ENCODE results near the gene MED8. TPM values are rescaled to one million over a fixed set of nuclear protein-coding genes. Genes with fewer than 3 reads are reported as not detected.

The MED8 gene
- total and polyA plus RNA-seq, 2 of the 13 experiments (the other 11 are each of a cell fraction or from before 2014, with no cell fraction given): 16.9 to 77.4 TPM

GRCh38 chr1:43348809-43349593, 40.6 kb downstream of the MED8 start (continued):
- no peak; the same call in 1 of the 2 replicates for TF ChIP-seq ZNF788 (CRISPR knock-in tag; IDR thresholded peaks at IDR 0.05; ENCODE audit: borderline replicate concordance)
- no peak for TF ChIP-seq NFE2L2 (IDR thresholded peaks at IDR 0.05; ENCODE audit: low read length)
- TF ChIP-seq DDIT3 (CRISPR knock-in tag; IDR thresholded peaks at IDR 0.05): no peak
- no peak for TF ChIP-seq IKZF1 (IDR thresholded peaks at IDR 0.05)
- no peak for TF ChIP-seq ZNF430 (CRISPR knock-in tag; IDR thresholded peaks at IDR 0.05)
- no peak for TF ChIP-seq ZNF329 (CRISPR knock-in tag; IDR thresholded peaks at IDR 0.05; ENCODE audit: low read depth)
- no peak; the same call in none of the 2 replicates for TF ChIP-seq ZNF446 (CRISPR knock-in tag; IDR thresholded peaks at IDR 0.05)
- no peak for TF ChIP-seq JDP2 (CRISPR knock-in tag; IDR thresholded peaks at IDR 0.05; ENCODE audit: borderline replicate concordance)
- no peak for TF ChIP-seq PREB (CRISPR knock-in tag; IDR thresholded peaks at IDR 0.05)
- no peak for TF ChIP-seq NR2F2 (IDR thresholded peaks at IDR 0.05; ENCODE audit: borderline replicate concordance, low read depth)
- no peak; the same call in none of the 2 replicates for TF ChIP-seq FOXC1 (CRISPR knock-in tag; IDR thresholded peaks at IDR 0.05; ENCODE audit: borderline replicate concordance)
- no peak for TF ChIP-seq LRRFIP1 (CRISPR knock-in tag; conservative IDR thresholded peaks at IDR 0.05)
- no peak for TF ChIP-seq ZNF800 (CRISPR knock-in tag; IDR thresholded peaks at IDR 0.05)
- TF ChIP-seq ZNF619 (CRISPR knock-in tag; IDR thresholded peaks at IDR 0.05): peak; percentile 15; the same call in 1 of the 2 replicates
- TF ChIP-seq POLR2A (IDR thresholded peaks at IDR 0.05; ENCODE audit: insufficient read depth in 1 of 2, low read depth in 2 of 2, low read length in 2 of 2): peak; percentile 76 to 88
- no peak; the same call in none of the 2 replicates for TF ChIP-seq GLI4 (CRISPR knock-in tag; IDR thresholded peaks at IDR 0.05; ENCODE audit: borderline replicate concordance)
- TF ChIP-seq STAT5B (CRISPR knock-in tag; IDR thresholded peaks at IDR 0.05): no peak
- TF ChIP-seq ZNF577 (CRISPR knock-in tag; IDR thresholded peaks at IDR 0.05; ENCODE audit: borderline replicate concordance, low read depth): no peak
- TF ChIP-seq TBX3 (IDR thresholded peaks at IDR 0.05; ENCODE audit: borderline replicate concordance): peak; percentile 57; the same call in 1 of the 2 replicates
- peak; percentile 77 for TF ChIP-seq THAP7 (CRISPR knock-in tag; IDR thresholded peaks at IDR 0.05)
- TF ChIP-seq ESRRA (CRISPR knock-in tag; IDR thresholded peaks at IDR 0.05; ENCODE audit: low read depth): peak; percentile 68; the same call in 1 of the 2 replicates
- TF ChIP-seq PPARG (CRISPR knock-in tag; conservative IDR thresholded peaks at IDR 0.05): peak; percentile 11; the same call in 1 of the 2 replicates
- peak; percentile 89; the same call in 1 of the 2 replicates for TF ChIP-seq ZFP36L1 (CRISPR knock-in tag; IDR thresholded peaks at IDR 0.05)

Measured in HepG2 (cell line).